ENCODE results near the gene GRK5. TPM values are rescaled to one million over a fixed set of nuclear protein-coding genes. Genes with fewer than 3 reads are reported as not detected.

Gene GRK5
- total RNA-seq, 1 donor from 2014 or later: 1.8 TPM

DNA sequence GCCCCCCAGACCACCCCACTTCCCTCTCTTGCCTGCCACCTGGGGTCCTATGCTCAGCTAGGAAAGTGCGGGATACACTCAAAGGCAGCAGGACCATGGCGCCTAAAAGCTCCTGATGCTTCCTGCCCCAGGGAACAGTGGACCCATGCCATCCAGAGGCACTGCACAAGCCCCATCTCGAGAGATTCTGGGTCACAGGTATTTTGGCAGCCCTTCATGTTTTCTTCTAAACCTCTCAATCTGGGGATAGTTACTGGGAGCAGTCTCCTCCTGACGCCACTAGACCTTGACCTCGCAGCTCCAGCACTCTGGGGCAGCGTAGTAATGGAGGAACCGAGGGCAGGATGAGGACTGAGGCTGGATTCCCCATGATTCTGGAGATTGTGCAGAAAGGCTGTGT is 107.1 kb downstream of the GRK5 start:
- no peak for DNase-seq (ENCODE audit: low read depth)

DNA sequence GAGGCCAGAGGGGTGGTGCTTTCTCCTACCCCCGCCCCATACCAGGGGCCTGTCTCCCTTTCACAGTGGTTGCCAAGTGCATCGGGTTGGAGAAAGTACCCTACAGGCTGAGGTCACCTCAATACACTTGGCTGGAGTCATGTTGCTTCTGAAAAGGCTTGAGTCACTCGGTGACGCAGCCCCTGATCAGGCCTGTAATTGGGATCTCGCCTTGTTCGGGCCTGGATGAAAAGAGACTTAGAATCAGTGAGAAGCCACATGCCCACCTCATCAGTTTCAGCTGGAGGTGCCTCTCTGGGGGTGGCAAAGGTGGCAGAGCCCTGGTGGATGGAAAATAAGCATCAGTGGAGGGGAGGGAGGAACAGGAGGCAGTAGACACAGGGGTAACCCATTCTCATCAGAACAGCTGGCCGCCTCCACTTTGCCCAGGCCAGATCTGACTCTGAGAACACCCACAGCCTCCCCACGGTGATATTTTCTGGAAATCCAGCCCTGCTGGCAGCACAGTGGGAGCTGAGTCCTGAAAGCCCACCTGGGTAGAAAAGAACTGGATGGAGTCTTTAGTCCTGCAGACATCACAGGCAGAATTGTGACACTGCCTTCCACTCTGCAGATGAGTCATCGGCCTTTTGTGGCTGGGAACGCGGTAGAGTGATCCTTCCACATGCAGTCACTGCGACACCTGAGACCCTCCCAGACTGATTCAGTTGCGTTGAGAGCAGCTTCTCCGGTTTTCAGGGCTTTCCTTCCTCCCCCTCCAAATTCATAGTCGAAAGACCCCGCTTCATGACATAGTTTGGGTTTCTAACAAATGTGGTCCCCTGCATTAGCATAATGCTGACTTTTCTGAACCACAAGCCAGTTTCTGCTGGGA is 108.0 kb downstream of the GRK5 start:
- DNase-seq (ENCODE audit: low read depth): peak; percentile 87

DNA sequence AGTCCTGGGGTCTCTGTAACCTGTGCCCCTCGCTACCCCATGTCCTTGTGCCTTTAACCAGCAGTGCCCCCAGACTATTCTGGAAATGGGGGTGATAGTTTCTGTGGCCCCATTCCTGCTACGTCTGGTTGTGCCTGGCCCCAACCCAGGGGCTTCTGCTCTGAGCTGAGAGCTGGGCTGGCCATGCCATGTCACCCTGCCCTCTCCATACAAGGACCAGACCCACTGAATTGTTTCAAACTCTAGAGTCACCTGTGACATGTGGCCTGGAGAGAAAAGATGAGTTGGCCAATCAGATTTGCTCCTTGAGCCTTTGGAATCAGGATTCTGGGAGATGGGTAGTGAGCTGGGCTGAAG is 108.6 kb downstream of the GRK5 start:
- no peak for DNase-seq (ENCODE audit: low read depth)

DNA sequence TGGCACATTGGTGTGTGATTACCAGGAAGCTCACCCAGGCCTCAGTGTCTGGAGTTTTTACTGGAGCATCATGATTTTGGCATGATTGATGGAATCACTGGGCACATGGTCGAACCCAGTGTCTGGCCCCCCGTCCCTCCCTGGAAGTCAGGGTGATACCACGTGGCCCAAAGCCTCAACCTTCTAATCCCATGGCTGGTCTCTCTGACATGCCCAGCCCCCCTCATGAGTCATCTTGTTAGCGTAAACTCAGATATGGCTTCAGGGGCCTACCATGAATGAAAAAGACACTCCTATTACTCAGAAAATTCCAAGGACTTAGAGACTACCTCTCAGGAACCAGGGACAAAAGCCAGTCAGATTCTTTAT is 109.3 kb downstream of the GRK5 start:
- peak; percentile 68 for DNase-seq (ENCODE audit: low read depth)

DNA sequence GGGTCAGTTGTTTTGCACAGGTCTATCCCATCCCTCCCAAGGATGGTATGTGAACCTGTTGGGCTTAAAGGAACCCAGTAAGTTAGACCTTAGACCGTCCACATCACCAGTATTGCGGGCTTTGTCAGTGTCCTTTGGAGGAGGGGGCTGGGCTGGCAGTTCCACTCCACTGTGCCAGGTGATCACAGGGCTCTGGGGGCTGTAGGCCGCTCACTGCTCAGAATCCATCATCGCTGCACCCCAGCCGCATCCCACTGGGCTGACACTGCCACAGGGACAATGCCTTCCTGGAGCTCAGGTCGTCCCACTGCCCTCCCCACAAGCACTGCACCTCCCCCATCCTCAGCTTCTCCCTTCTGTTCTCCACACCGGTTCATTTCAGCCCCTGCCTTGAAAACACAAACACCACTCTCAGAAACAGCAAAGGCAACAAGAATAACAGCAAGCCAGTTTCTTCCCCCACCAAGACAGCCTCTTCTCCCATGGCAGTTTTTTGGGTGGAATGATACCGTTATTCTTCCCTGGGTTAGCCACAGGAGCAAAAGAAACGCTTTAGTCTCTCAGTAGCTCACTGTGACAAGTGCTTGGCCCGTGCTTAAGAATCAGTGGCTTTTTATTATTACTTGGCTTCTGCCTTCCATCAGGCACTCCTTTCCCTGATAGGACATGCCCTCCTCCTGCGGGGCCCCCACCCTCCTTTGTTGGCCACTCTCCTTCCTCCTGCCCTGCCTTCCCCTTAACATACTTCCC is 111.2 kb downstream of the GRK5 start:
- DNase-seq (ENCODE audit: low read depth): no peak

DNA sequence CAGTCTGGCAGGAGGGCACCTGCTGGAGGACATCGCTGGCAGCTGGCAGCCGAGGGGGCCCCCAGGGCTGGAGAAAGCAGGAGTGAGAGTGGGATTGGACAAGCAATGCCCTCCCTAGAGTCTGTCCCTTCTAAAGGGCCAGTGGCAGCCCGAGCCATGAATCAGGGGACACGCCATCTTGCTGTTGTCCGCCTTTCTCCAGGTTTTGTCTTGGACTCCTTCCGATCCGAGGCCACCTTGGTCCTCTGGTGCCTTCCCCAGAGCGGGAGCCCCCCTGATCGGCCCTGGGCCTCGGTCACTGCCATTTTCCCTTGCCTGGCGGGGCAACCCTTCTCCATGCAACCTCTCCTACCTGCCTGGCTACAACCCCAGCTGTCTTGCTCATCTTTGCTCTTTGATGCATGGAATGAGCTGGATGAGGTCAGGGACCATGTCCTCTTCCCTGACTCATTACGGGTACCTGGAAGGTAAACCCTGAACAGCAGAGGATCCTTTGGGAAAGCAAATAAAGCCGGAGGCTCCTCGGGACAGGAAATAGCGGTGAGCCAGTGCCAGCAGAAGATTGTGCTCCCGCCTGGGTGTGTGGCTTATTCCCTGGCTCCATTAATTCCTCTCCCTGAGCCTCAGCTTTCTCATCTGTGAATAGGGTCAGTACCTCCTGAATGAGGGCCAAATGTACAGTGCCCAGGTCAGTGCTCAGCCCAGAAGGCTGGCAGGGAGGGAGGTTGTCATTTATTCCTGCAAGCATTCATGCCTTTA is 112.0 kb downstream of the GRK5 start:
- DNase-seq (ENCODE audit: low read depth): no peak

DNA sequence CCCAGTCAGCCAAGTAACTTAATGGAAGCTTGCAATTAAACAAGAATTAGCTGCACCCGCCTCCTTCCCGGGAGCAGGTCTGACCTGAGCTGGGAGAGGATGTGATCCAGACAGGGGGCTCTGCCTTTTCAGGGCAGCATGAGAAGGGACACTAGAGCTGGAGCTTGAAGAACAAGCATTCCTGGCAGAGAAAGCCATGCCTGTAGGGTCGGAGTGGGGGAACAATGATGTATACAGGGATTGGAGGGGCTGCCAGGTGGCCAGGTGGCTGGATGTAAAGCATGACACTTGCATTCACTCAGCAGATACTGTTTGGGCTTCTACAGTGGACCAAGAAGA is 112.5 kb downstream of the GRK5 start:
- no peak for DNase-seq (ENCODE audit: low read depth)

DNA sequence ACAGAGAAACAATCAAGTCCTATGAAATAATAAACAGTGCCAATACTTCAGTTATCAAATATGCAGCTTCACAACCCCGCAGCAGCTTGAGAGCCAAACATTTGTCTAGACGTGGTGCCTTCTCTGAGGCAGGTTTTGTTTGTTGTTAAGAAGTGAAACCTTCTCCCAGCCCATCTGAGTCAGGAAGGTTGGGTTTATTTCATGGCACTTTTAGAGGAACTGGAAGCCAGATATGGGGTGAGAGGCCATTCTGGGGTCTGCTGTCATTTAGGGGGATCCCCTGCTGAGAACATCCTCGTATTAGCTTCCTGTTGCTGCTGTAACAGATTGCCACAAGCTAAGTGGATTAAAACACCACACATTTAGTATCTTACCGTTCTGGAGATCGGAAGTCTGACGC is 113.6 kb downstream of the GRK5 start:
- DNase-seq (ENCODE audit: low read depth): no peak

DNA sequence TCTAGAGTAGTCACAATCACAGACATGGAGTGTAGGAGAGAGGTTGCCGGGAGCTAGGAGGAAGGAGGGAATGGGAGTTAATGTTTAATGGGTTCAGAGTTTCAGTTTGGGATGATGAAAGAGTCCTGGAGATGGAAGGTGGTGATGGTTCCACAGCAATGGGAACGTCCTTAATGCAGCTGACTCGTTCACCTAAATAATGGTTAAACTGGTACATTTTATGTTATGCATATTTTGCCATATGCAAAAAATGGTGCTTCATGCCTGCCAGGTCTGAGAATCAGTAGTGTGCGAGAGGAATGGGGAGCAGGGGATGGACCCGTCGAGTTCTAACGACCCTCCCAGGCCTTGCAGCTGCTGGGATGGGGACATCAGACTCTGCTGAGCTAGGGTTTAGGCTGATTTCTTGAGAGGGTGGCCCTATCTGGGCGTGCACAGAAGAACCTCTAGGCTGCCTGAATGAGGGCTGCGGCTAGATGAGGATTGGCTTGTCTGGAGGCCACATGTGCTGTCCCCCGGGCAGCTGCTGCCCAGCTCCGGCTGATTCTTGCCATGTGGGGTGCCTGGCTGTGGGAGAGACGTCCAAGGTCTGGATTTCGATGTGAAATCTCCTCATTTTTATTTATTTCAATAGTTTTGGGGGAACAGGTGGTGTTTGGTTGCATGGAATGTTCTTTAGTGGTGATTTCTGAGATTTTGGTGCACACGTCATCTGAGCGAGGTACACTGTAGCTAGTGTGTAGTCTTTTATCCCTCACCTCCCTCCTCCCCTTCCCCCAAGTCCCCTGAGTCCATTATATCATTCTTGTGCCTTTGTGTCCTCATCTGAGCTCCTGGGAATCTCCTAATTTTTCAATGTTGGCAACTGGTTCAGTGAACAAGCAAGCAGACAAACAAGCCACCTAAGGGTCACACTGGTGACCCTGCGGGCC is 116.0 kb downstream of the GRK5 start:
- peak; percentile 30 for DNase-seq (ENCODE audit: low read depth)

DNA sequence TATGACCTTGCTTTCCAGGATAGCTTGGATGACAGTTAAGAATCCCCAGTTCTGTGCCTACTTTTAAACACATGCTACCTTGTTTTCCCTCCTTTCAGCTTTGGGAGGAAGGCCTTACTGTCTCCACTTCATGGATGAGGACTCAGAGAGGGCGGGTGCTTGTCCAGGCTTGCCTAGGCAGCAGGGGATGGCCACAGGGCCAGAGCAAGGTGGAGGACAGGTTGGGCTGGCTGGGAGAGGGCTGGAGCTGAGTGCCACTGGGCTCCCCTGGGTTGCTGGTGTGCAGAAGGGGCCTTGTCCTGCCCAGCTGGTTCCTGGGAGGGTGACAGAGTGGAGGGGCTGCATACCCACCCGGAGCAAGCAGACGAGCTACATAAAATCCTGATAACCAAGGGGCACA is 117.8 kb downstream of the GRK5 start:
- DNase-seq (ENCODE audit: low read depth): no peak

DNA sequence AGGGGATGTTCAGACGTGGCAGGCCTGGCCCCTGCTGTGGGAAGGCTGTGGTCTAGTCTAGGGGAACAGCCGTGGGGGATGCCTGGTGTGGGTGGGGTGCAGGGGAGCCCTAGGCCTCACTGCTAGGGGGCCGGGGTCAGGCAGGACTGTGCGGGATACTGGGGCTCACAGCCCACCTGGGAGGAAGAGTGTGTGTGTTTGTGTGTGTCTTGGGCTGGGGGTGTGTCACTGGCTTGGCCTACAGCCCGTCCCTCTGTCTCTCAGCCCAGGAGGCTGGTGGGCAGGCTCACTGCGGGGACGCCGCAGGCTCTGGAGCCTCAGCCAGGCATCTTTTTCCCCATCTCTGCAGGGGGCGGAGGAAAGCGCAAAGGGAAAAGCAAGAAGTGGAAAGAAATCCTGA is 118.8 kb downstream of the GRK5 start:
- DNase-seq (ENCODE audit: low read depth): no peak

DNA sequence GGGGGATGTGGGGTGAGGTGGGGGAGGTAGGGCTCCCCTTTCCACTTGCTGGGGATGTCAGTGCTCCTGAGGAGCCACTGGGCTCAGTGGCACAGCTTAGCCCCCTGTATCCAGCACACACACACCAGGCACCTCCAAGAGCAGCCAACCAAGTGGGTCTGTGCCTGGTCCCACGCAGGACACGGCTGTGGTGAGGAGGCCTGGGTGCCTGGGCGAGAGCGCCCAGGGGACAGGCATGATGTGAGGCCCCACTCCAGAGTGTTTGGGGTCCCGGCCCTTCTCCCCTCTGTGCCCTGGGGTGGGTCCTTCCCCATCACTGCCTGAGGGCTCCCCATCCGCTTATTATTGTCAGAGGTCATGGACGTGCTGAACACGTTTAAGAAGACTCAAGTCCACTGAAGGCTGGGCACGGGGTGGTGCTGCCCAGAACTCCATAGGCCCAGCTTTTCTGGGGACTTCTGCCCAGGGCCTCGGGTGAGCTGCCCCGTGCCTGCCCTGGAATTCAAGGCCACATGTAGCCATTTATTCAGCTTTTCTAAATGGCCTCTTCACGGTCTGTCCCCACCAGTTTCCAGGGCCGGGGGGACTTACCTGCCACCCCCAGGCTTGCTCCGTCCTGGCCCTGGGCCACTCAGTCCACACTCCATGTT is 119.8 kb downstream of the GRK5 start:
- DNase-seq (ENCODE audit: low read depth): no peak

DNA sequence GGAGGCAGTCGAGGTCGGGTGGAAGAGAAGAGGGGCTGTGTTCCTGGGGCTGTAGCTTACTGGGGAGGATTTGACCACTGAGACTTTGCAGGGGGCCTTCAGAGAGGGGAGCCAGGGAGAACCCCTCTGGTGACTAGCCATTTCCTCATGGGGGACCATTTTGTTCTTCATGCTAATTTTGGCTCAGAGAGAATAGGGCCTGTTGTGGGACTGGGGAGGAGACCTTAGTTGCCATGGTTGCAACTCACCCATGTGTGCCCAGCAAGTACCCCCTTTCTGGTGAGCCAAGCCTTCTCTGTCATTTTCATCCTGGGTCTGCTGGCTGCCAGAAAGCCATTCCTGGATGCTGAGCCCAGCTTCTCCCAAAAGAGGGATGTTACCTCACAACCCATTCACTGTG is 120.9 kb downstream of the GRK5 start:
- no peak for DNase-seq (ENCODE audit: low read depth)

DNA sequence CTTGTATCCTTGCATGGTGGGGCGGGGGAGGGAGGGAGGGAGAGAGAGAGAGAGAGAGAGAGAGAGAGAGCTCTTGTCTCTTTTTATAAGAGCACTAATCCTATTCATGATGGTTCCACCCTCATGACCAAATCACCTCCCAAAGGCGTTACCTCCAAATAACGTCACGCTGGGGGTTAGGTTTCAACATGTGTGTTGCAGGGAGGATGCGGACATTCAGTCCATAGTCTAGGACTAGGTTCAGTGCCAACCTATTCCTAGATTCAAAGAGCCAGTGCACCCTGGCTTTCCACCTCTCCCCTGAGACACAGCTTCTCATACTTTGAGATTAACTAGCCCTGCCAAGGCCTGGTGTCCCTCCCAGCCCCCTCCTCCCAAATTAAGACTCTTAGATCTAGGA is 123.0 kb downstream of the GRK5 start:
- DNase-seq (ENCODE audit: low read depth): no peak

DNA sequence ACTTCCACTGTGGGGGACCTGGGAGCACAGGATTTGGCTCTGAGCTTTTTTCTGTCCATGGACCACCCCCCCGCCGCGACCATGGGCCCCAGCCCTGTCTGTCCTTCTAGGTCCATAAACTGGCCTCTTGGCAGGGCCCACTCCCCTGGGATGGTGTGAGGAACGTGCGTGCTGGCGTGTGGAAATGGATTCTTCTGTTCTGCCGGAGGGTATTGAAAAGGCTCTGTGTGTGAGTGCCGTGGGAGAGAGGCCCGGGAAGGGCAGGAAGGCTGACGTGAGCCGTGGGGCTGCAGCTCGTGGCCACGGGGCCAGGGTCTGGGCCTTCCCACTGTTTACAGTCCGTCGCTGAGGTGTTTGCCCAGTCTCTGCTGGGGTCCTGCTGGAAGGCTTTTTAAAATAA is 123.7 kb downstream of the GRK5 start:
- no peak for DNase-seq (ENCODE audit: low read depth)

DNA sequence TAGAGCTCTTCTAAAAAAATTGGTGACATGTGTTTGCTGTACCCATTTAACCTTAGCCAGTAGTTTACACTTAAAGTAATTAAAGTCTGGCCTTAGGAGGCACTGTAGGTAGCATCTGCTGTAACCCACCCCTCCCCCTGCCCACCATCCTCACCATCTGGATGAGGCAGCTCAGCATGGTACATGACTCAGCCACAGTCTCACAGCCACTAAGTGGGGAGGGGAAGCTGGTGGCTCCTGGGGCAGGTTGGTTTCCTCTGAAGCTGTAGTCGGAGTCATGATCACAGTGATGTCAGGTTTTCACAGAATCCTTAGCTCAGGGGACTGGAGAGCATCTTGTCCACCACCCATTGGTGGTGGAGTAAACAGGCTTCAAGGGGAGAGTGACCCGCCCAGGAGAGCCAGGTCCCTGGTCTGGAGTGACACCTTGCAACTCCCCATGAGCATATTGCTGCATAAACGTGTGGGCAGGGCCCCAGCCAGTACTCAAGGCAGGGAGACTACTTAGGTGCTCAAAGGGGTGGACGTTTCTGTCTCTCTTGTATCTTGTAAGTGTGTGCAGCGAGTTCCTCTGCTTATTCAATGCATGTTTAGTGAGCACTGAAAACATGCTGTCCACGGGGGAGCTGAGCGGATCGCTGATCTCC is 125.9 kb downstream of the GRK5 start:
- peak; percentile 12 for DNase-seq (ENCODE audit: low read depth)

DNA sequence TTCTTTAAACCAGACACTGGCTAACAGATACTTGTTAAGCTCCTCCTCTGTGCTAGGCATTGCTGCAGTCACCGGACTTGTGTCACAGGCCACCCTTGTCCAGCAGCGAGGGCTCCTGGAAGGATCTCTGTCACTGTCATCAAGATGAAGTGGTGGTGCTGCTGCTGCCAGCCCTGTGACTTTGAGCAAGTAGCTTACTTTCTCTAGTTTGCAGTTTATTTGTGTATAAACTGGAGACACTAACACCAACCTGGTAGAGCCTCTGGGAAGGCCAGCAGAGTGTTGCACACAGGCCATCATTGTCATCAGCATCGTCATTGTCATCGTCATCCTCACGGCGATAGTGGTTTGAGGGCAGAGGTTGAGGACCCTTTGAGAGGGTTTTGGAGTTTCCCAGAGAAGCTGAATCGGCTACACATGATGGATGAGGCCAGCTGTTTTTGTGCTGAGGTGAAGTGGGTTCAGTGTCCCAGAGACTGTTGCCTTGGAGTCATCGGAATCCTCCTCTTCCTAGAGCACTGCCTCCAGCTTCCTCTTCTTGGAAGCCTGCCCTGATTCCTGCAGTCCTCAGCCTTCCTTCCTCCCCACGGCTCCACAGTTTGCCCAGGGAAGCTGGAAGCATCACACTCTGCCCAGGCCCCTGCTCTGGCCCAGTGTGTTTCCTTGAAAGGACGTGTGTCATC is 128.4 kb downstream of the GRK5 start:
- DNase-seq (ENCODE audit: low read depth): peak; percentile 62

DNA sequence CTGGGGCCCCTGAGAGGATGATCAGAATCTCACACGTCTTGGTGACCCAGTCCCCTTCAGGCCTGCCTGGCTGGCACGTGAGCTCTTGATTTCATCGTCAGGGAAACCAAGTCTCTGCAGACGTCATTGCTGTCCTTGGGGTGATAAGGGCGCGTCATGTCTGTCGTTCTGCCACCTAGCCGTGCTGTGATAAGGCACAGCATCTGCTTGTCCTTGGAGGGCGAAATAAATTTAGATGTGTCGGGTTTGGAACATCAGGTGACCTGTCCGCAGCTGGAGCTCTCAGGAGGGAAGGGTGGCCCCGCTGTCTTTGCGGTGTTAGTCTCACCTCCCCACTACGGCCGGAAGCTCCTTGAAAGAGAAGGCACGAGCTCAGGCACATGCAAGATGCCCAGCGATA is 129.2 kb downstream of the GRK5 start:
- no peak for DNase-seq (ENCODE audit: low read depth)

DNA sequence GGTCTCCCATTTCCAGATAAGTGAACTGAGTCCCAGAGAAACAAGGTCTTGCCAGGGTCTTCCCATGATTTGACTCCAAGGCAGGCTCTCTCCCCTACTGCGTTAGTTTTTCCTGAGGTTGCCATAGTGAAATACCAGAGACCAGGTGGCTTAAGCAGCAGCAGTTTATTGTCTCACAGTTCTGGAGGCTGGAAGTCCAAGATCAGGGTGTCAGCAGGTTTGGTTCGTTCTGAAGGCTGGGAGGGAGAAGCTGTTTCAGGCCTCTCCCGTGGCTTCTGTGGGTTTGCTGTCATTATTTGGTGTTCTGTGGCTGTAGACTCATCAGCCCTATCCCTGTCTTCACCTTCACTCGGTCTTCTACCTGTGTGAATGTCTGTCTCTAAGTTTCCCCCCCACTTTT is 129.9 kb downstream of the GRK5 start:
- no peak for DNase-seq (ENCODE audit: low read depth)

Measured in myocyte (in vitro differentiated cells).